Gastrocnemius medialis (tissue), 4 donors: ENCODE data around the gene BMF.

Experiments
- POLR2A ChIP-seq, 2 donors: fragments of 450-650 bp; IDR thresholded peaks; one replicate each; pipeline ENCODE4 v1.6.1; 2017; ENCODE audit warnings: antibody characterized with exemption in 2 of 2, mild to moderate bottlenecking in 2 of 2, moderate library complexity in 2 of 2
- TF ChIP-seq, protein P1 (sequence below), 5 experiments: fragments of 450-650 bp in 3 of 5; fragments of 200-600 bp in 2 of 5; sonication (generic) in 2 of 5; IDR thresholded peaks in 4 of 5; conservative IDR thresholded peaks in 1 of 5; 1 replicate in 4 of 5; 2 replicates in 1 of 5; pipeline ENCODE4 v1.5.1; 2016 to 2019; ENCODE audit warnings: antibody characterized with exemption in 5 of 5, mild to moderate bottlenecking in 3 of 5, moderate library complexity in 3 of 5

DNA sequence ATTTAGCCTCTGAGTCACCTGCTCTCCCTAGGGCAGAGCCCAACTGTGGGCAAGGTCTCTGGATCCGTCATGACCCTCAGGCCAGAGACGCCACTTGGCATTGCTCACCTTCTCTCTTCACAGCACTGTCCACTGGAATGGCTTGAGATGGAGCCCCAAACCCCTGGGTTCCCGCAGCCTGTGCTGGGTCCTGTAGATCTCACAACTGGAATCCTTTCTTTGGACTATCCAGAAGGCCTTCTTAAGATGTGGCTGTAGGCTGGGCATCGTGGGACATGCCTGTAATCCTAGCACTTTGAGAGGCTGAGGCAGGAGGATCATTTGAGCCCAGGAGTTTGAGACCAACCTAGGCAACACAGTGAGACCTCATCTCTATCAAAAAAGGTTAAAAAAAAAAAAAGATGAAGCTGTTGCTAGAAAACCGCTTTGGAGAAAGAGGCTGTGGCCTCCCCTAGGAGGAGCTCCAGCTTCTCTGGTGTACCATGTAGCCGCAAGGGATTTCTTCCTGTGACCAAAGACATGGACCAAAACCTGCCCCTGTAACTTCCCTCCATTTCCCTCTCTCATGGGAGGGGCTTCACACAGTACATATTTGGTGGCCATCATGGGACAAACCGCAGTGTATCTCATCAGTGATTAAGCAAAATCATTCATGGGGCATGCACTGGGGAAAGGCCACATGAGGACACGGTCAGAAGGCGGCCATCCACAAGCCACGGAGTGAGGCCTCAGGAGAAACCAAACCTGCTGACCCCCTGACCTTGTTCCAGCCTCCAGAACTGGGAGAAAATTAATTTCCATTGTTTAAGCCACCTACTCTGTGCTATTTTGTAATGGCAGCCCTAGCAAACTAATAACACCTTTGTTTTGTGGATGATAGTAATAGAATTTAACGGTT, 28.9 kb upstream of the BMF start:
- TF ChIP-seq, protein P1, sequence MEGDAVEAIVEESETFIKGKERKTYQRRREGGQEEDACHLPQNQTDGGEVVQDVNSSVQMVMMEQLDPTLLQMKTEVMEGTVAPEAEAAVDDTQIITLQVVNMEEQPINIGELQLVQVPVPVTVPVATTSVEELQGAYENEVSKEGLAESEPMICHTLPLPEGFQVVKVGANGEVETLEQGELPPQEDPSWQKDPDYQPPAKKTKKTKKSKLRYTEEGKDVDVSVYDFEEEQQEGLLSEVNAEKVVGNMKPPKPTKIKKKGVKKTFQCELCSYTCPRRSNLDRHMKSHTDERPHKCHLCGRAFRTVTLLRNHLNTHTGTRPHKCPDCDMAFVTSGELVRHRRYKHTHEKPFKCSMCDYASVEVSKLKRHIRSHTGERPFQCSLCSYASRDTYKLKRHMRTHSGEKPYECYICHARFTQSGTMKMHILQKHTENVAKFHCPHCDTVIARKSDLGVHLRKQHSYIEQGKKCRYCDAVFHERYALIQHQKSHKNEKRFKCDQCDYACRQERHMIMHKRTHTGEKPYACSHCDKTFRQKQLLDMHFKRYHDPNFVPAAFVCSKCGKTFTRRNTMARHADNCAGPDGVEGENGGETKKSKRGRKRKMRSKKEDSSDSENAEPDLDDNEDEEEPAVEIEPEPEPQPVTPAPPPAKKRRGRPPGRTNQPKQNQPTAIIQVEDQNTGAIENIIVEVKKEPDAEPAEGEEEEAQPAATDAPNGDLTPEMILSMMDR (IDR thresholded peaks at IDR 0.05 in 4 of 5, conservative IDR thresholded peaks at IDR 0.05 in 1 of 5) = no peak
- no peak for TF ChIP-seq POLR2A (IDR thresholded peaks at IDR 0.05)
